T follicular helper cell (primary cell): ENCODE results near the gene CLEC2L.
"Not testable (repeated sequence)": the region's sequence is repeated elsewhere in the genome, so short reads cannot be mapped to it uniquely, and the experiment has no call there.

Experiments used
- DNase-seq: peaks from one replicate; pipeline ENCODE4 v3.0.0-alpha.2; 2020; ENCODE audit warnings: low read depth

The CLEC2L gene

GRCh38 chr7:139523968-139524815, 707 bp downstream of the CLEC2L start:
- no peak for DNase-seq

- DNase-seq = no peak
Observed at GRCh38 chr7:139525239-139525638, 1.8 kb downstream of the CLEC2L start.

GRCh38 chr7:139525750-139526149, 2.3 kb downstream of the CLEC2L start:
- no peak for DNase-seq

- DNase-seq = no peak
Observed at GRCh38 chr7:139526578-139527544, 3.4 kb downstream of the CLEC2L start.

- DNase-seq = no peak
Observed at GRCh38 chr7:139531094-139531493, 7.6 kb downstream of the CLEC2L start.

GRCh38 chr7:139532636-139533155, 9.2 kb downstream of the CLEC2L start:
- no peak for DNase-seq

- DNase-seq = no peak
Observed at GRCh38 chr7:139534096-139534495, 10.6 kb downstream of the CLEC2L start.

GRCh38 chr7:139534966-139535651, 11.6 kb downstream of the CLEC2L start:
- DNase-seq = no peak

GRCh38 chr7:139536152-139536551, 12.7 kb downstream of the CLEC2L start:
- DNase-seq = no peak

- no peak for DNase-seq
Observed at GRCh38 chr7:139538881-139539635, 15.6 kb downstream of the CLEC2L start.

GRCh38 chr7:139540203-139540602, 16.7 kb downstream of the CLEC2L start:
- no peak for DNase-seq

GRCh38 chr7:139541600-139542307, 18.3 kb downstream of the CLEC2L start:
- DNase-seq = no peak

GRCh38 chr7:139542308-139543151, 19.0 kb downstream of the CLEC2L start:
- no peak for DNase-seq

- no peak for DNase-seq
Observed at GRCh38 chr7:139543801-139544603, 20.5 kb downstream of the CLEC2L start.

- DNase-seq = no peak
Observed at GRCh38 chr7:139544645-139545044, 21.2 kb downstream of the CLEC2L start.

- no peak for DNase-seq
Observed at GRCh38 chr7:139548302-139549028, 25.0 kb downstream of the CLEC2L start.

- DNase-seq = not testable (repeated sequence)
Observed at GRCh38 chr7:139553991-139554700, 30.7 kb downstream of the CLEC2L start.
